HL-60 (cell line): ENCODE data around the gene NDRG4.

Source experiments
- POLR2AphosphoS5 ChIP-seq: IDR thresholded peaks from 2 replicates; pipeline ENCODE4 v1.6.1; 2012; ENCODE audit warnings: low read depth
- SPI1 ChIP-seq: IDR thresholded peaks from 2 replicates; pipeline ENCODE4 v1.6.1; 2012; ENCODE audit warnings: low read depth, mild to moderate bottlenecking, borderline replicate concordance
- TF ChIP-seq, protein P1 (sequence below): IDR thresholded peaks from one replicate; pipeline ENCODE4 v1.5.1; 2011; ENCODE audit warnings: low read length, control low read depth, inconsistent platforms; ENCODE audit not compliant: insufficient read depth

GRCh38 chr16:58492066-58492465 is 7.9 kb upstream of the NDRG4 start:
- TF ChIP-seq, protein P1, sequence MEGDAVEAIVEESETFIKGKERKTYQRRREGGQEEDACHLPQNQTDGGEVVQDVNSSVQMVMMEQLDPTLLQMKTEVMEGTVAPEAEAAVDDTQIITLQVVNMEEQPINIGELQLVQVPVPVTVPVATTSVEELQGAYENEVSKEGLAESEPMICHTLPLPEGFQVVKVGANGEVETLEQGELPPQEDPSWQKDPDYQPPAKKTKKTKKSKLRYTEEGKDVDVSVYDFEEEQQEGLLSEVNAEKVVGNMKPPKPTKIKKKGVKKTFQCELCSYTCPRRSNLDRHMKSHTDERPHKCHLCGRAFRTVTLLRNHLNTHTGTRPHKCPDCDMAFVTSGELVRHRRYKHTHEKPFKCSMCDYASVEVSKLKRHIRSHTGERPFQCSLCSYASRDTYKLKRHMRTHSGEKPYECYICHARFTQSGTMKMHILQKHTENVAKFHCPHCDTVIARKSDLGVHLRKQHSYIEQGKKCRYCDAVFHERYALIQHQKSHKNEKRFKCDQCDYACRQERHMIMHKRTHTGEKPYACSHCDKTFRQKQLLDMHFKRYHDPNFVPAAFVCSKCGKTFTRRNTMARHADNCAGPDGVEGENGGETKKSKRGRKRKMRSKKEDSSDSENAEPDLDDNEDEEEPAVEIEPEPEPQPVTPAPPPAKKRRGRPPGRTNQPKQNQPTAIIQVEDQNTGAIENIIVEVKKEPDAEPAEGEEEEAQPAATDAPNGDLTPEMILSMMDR = no peak
- no peak for TF ChIP-seq SPI1
- TF ChIP-seq POLR2AphosphoS5 = no peak
